GM21447 (cell line): Measurements from ENCODE around the gene TRPV3.

ENCODE experiments used
- ATAC-seq: cut with Tn5 transposase; IDR thresholded peaks from one replicate; pipeline ENCODE4 v1.9.1; 2021; ENCODE audit not compliant: unreplicated experiment

Gene TRPV3

GRCh38 chr17:3547628-3548027 lies 10.0 kb downstream of the TRPV3 start:
- no peak for ATAC-seq

GRCh38 chr17:3546997-3547396 lies 10.6 kb downstream of the TRPV3 start:
- no peak for ATAC-seq

- no peak for ATAC-seq
These were observed 11.1 kb downstream of the TRPV3 start for GRCh38 chr17:3546521-3546920.

GRCh38 chr17:3545151-3545550 lies 12.5 kb downstream of the TRPV3 start:
- no peak for ATAC-seq

GRCh38 chr17:3544365-3544764 lies 13.2 kb downstream of the TRPV3 start:
- no peak for ATAC-seq

GRCh38 chr17:3543453-3543852 lies 14.2 kb downstream of the TRPV3 start:
- no peak for ATAC-seq

- ATAC-seq: no peak
These were observed 15.1 kb downstream of the TRPV3 start for GRCh38 chr17:3542410-3543088.

GRCh38 chr17:3539881-3540540 lies 17.6 kb downstream of the TRPV3 start:
- no peak for ATAC-seq

GRCh38 chr17:3536716-3537115 lies 20.9 kb downstream of the TRPV3 start:
- no peak for ATAC-seq

- peak; percentile 53 for ATAC-seq
These were observed 22.2 kb downstream of the TRPV3 start for GRCh38 chr17:3535253-3535995.

GRCh38 chr17:3534881-3535252 lies 22.7 kb downstream of the TRPV3 start:
- no peak for ATAC-seq

GRCh38 chr17:3533752-3534151 lies 23.9 kb downstream of the TRPV3 start:
- ATAC-seq: no peak

- ATAC-seq: no peak
These were observed 24.8 kb downstream of the TRPV3 start for GRCh38 chr17:3532859-3533142.

- no peak for ATAC-seq
These were observed 25.3 kb downstream of the TRPV3 start for GRCh38 chr17:3532106-3532858.

- ATAC-seq: no peak
These were observed 26.1 kb downstream of the TRPV3 start for GRCh38 chr17:3531266-3532101.

GRCh38 chr17:3529817-3530741 lies 27.5 kb downstream of the TRPV3 start:
- no peak for ATAC-seq

- no peak for ATAC-seq
These were observed 28.6 kb downstream of the TRPV3 start for GRCh38 chr17:3528880-3529511.

GRCh38 chr17:3528403-3528851 lies 29.2 kb downstream of the TRPV3 start:
- no peak for ATAC-seq

- ATAC-seq: no peak
These were observed 29.7 kb downstream of the TRPV3 start for GRCh38 chr17:3527896-3528295.
